Pulmonary artery endothelial cell (primary cell): ENCODE data around the gene GMPPA. TPM values are rescaled to one million over a fixed set of nuclear protein-coding genes. Genes with fewer than 3 reads are reported as not detected.

Source experiments
- DNase-seq: peaks from one replicate; pipeline ENCODE4 v3.0.0-alpha.2; 2011; ENCODE audit warnings: low read depth, low spot score
- total RNA-seq: library from RNA; depleted of rRNA; stranded (reverse); fragments of >200 nt; gene quantifications from 2 replicates; pipeline ENCODE4 v1.2.3, GENCODE V29; 2014

GMPPA gene
- total RNA-seq, 1 donor from 2014 or later = 44.5 TPM

GRCh38 chr2:219501849-219502248 is 3.2 kb downstream of the GMPPA start:
- no peak for DNase-seq

- DNase-seq = no peak
These were observed 3.9 kb downstream of the GMPPA start for GRCh38 chr2:219502618-219503017.

DNA sequence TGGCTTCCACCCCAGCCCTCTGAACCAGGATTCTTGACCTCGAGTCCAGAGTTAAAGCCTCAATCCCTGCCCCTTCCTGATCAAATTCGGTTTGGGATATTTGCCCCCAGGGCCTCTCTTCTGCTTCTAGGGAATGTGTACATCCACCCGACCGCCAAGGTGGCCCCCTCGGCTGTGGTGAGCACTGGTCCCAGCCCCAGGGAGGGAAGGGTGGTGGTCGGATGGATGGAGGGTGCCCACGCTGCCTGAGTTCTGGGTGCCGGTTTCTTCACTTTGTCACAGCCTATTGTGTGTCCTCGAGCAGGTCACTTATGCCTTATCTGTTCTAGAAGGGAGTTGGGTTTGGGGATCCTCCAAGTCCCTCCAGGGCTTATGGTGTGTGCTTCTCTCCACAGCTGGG is 6.9 kb downstream of the GMPPA start:
- DNase-seq = no peak

DNA sequence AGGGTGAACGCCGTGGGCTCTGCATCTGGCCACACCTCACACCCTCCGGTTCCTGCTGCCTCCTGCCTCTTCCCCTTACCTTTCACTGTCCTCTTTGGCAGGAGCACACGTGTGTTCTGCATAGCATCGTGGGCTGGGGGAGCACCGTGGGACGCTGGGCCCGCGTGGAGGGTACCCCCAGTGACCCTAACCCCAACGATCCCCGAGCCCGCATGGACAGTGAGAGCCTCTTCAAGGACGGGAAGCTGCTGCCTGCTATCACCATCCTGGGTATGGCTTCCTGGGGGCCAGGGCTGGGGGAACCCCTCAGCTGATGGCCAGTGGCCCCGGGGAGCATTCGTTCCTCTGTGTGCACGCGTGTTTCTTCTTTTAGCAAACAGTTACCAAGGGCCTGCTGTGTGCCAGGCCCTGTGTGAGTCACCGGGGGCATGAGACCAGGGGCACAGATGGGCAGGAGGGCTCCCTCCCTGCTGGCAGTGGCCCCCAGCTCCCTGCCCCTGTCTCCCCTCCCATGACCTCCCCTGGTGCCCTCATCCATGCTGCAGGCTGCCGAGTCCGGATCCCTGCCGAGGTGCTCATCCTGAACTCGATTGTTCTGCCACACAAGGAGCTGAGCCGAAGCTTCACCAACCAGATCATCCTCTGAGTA is 7.6 kb downstream of the GMPPA start:
- DNase-seq = no peak

DNA sequence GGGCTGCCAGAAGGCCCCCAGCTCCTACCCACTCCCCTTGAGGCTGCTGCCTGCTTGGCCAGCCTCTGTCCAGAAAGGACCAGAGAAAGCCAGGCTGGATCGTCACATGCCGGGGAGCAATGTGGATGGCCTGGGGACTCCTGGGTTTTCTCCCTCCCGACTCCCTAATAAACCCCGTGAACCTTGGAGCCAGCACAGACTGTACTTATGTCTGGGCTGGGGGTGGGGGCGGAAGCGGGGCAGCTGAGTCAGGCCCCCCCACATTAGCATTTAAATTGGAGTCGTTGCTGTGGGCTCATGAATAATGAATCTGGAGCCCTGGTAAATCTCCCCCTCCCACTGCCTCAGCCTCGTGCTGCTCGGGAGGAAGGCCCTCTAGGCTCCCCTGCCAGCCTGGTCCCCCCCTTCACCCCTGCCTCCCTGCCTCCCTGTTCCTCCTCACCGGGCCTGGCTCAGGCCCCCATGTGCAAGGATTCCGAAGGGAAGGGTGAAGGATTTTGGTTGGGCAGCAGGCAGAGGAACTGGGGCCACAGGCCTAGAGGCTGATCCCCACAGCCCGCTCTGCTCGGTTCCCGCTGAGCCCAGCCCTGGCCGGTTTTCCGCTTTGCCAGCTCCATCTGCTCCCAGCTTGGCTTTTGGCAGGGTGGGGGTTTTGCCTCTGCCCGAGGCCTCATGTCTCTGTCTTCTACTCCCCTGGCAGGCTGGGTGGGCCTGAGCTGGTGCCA is 8.3 kb downstream of the GMPPA start:
- DNase-seq = no peak

DNA sequence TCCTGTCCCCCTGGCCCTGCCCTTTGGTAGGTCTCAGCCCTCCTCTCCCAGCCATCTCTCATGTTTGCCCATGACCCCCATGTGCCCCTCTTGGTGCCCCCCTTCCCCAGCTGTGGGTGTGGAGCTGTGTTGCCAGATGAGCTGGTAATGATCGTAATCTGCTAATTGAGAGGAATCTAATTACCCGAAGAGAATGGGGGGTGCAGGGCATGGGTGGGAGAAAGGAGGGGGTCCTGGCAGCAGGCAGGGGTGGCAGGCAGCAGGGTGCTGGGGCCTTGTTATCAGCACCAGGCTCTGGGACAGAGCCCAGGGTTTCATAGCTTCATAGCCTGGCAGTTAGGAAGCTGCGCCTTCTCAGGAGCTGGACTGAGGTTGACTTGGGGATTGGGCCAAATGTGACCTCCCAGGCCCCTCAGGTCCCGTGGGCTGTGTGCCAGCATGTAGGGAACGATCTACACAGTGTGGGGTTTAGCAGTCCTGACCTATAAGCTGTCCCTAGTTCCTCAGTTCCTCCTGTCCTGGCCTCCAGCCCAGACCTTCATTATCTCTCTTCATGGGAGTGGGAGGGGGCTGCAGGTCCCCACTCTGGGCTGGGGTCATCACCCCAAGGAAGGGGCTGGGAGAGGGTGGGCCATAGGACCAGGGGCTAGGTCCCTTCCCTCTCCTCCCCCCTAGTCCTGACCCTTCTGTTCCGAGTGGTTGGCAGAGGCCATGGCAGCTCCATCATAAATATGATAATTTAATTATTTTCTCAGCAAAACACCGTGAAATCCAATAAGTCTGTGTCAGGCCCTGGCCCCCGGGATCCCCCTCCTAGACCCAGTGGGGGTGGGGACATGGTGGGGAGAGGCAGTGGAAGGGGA is 9.1 kb downstream of the GMPPA start:
- no peak for DNase-seq

DNA sequence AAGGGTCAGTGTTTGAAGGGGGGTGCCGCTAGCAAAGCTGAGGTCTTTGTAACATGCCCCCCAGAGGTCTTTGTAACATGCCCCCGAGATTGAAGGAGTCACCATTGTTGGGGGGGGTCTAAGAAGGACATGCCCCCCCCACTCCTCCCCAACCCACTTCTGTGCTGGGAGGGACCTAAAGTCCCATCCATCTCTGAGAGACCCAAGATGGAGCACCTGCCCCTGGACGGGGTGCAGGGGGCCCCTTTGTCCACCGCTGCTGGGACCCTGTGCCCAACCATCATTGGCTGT is 9.7 kb downstream of the GMPPA start:
- no peak for DNase-seq

DNA sequence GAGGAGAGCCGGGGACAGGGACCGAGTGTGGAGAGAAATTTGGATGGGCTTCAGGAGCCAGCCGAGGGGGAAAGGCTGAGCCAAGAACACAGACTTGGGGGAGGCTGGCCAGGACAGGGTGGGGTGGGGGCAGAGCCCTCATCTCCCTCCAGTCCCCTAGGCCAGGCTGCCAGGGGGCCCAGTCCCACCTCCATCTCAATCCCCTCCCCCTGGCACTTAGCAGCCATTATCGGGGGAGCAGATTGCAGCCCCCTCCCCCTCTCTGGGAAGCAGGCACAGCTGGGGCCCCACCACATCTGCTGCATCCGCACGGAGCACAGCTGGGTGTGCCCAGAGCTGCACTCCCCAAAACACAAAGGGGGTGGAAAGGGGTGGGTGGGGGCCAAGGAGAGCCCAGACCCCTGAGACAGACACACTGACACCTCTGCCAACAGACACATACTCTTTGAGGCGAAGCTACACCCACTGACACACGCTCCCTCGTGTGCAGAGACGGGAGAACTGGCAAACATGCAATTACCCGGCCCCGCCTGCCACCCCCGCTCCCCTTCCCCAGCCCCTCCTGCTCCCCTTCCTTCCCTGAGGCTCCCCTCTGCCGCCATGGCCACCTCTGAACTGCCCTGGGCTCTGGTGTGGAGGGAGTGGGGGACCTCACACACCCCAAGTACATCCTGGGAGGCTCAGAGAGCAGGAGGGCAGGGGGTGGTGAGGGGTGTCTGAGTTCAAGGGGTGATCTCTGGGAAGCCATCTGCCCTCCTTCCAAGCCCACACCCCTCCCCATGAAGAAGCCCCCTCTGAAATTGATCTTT is 10.5 kb downstream of the GMPPA start:
- DNase-seq = no peak

DNA sequence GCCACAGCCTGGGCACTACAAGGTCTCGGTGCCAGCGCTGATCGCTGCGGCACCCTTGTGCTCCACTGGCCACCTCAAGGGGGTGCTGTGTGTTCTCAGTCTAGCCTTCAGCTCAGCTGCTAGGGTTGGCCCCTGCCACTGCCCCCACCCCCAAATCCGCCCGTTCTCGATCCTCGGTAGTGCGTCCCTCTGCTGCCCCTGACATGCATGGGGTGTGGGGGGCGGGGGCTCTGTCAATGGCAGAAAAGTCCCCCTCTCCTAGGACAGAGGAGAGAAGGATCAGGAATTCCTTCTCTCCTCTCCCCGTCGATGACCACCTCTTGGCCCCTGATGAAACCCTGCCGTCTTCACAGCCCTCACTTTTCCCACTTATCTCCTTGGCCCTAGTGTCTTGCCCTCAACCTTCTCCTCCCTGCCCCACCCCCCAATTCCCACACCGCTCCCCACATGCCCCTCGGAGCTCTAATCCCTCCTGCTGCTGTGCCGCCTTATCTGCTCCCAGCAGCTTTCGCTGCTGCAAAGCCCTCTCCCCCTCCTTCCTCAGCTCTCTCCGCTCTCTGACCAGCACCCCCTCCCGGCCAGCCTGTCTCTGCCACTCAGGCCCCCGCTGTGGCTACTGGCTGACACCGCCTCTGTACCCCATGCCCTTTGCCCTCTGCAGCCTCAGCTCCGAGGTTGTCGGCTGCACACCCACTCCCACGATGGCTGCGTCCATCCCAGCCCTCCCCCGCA is 11.3 kb downstream of the GMPPA start:
- DNase-seq = peak; percentile 17

DNA sequence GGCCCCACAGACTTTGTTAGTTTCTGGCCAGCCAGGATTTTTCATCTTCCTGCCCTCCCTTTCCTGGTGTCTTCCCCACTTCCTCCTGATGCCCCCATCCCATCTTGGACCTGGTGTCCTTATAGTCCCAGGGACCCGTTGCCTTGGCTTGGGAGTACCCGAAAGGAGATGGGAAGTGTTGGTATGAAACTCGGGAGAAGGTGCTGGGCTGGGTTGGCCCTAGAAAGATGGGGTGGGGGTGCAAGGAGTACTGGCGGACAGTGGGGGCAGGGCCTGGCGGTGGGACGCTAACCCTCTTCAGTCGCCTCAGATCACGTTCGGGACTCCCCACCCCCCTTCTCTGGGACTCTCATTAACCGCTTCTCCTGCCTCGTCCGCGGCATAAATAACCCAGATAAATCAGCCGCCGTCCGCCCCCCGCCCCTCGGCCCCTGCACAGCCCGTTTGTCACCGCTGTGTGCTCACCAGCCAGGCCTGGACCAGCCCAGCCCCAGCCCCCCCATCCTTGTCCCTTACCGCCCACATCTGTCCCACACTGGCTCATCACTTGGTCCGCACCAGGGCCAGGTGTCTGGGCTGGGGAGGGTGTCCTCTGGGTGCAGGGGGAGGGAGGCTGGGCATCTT is 11.9 kb downstream of the GMPPA start:
- DNase-seq = no peak

DNA sequence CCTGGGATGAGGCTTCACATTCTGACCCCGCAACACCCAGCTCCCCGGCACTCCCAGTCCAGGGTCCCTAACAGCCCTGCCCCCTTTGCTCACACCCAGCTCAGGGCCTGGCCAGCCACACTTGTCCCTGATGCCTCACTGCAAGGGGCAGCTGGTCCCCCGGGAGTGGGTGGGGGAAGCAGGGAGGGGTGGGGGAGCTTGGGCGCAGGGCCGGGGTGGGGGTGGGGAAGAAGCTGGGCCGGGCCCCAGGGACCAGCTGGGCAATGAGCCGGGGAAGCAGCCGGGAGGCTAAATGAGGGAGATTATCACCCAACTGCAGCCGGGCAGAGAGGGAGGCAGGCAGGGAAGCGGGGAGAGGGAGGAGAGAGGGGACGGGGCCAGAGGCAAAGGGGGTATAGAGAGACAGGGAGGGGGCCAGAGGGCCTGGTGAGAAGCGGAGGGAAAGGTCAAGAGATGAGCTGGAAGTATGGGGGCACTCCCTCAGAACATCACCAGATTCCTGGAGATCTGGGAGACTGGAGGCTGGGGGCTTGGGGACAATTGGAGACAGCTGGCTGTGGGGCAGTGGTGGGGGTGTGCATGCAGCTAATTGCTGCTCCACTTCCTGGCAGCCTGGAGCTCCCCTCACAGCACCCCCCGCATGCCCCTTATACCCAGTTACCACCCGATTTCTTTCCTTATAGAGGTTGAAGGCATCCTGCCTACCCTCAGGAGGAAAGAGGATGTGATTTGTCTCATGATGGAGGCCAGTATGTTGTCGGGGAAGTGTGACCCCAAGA is 13.0 kb downstream of the GMPPA start:
- DNase-seq = no peak

- no peak for DNase-seq
These were observed 14.0 kb downstream of the GMPPA start for GRCh38 chr2:219512524-219513216.

GRCh38 chr2:219513787-219514186 is 15.1 kb downstream of the GMPPA start:
- DNase-seq = no peak

- DNase-seq = no peak
These were observed 15.6 kb downstream of the GMPPA start, which contains the start of gene ASIC4 for GRCh38 chr2:219514196-219514761. Gene ASIC4, plus strand, starts transcription at chr2:219514482. Its CDS starts 243 bp downstream, at chr2:219514725.

DNA sequence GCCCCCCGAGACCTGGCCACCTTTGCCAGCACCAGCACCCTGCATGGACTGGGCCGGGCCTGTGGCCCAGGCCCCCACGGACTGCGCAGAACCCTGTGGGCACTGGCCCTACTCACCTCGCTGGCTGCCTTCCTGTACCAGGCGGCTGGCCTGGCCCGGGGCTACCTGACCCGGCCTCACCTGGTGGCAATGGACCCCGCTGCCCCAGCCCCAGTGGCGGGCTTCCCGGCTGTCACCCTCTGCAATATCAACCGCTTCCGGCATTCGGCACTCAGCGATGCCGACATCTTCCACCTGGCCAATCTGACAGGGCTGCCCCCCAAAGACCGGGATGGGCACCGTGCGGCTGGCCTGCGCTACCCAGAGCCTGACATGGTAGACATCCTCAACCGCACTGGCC is 16.1 kb downstream of the GMPPA start:
- no peak for DNase-seq

DNA sequence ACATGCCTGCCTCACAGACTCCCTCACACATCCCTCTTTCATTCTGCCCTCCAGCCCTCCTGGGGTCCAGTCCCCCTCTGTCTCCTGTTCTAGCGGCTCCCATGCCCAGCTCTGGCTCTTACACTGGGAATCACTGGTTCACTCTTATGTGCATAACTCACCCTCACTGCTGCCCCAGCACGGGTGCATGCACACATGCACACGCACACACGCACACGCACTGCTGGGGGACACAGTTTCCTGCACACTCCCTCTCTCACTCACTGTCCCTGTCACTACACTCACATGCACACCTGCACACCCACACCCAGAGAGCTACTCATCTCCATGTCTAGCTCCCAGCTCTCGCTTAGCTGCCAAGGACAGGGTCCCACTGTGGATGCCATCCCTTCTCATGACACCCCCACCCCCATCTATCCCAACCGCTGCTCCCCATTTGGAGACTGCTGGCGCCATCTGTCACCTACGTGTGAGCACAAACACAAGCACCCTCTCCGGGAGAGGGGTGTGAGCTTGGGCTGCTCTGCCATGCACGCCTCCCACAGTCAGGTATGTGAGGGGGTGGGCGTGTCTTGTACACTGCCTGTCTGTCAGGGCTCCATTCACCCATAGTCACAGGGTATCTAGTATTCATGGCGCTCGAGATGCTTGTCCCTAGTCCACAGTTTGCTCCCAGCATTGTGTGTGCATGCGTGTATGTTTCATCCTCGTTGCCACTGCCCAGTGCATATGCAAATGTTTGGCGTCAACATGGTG is 17.4 kb downstream of the GMPPA start:
- no peak for DNase-seq

DNA sequence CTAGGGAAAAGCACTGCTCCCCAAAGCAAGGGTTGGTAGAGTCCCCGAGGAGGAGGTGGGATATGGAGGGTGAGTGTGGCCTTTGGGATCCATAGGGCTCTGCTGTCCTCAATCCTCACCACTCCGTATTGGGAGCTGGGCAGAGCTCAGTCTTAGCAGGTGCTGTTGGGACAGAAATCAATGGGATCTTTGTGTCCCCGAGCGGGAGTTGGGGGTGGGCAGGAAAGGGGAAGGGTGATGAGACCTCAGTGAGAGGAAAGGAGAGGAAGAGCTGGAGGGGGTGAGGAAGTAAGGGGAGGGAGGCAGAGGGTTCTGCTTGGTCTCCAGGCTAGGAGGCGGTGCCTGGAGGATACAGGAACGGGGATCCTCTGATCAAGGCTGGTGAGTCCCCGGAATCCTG is 18.2 kb downstream of the GMPPA start:
- DNase-seq = no peak
